ENCODE data around the gene RELA. TPM values are rescaled to one million over a fixed set of nuclear protein-coding genes. Genes with fewer than 3 reads are reported as not detected.
A peak's percentile ranks its signal among the peaks of the same experiment; 100 is the strongest.

RELA gene
- total RNA-seq, 1 donor from 2014 or later: 84.2 TPM

DNA sequence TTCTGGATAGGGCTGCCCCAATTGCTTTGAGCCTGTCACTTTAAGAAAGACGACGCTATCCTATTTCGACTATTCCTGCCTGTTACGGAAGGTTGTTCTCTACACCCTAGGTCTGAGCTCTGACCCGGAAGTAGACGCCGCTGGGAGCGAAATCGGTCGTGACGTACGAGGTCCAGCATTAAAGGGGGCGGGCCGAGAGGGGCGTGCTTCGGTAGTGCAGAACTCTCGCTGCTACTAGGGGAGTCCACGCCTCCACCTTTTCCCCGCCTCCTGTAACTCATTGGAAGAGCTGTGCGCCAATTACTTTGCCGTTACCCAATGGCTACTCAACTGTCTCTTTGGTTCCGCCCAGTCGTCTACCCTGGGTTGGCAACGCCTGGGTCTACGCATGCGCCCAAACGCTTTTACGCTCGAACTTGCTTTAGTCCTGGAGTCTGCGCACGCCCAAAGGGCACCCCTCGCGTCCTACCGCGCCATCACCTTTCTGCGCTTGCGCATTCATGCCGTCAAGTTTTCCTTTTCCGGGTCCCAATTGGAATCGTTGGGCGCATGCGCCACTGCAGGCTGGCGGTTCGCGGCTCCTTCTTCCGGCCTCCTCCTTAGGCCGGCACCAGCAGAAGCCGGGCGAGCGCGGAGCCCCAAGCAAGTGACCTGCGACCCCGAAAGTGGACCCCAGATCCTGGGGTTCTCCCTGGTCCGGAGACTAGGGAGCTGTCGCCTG is 47.3 kb downstream of the RELA start, which contains the start of gene PCNX3:
TSS of gene PCNX3 (plus strand) at position 548 of the 721 bp plus-strand sequence. CDS start 536 bp downstream, outside the sequence.
- DNase-seq (ENCODE audit: low spot score): peak; percentile 100

- no peak for DNase-seq (ENCODE audit: low spot score)
Measured at GRCh38 chr11:65613091-65613928, 49.4 kb downstream of the RELA start.

- DNase-seq (ENCODE audit: low spot score): no peak
Measured at GRCh38 chr11:65612691-65613090, 50.0 kb downstream of the RELA start.

DNA sequence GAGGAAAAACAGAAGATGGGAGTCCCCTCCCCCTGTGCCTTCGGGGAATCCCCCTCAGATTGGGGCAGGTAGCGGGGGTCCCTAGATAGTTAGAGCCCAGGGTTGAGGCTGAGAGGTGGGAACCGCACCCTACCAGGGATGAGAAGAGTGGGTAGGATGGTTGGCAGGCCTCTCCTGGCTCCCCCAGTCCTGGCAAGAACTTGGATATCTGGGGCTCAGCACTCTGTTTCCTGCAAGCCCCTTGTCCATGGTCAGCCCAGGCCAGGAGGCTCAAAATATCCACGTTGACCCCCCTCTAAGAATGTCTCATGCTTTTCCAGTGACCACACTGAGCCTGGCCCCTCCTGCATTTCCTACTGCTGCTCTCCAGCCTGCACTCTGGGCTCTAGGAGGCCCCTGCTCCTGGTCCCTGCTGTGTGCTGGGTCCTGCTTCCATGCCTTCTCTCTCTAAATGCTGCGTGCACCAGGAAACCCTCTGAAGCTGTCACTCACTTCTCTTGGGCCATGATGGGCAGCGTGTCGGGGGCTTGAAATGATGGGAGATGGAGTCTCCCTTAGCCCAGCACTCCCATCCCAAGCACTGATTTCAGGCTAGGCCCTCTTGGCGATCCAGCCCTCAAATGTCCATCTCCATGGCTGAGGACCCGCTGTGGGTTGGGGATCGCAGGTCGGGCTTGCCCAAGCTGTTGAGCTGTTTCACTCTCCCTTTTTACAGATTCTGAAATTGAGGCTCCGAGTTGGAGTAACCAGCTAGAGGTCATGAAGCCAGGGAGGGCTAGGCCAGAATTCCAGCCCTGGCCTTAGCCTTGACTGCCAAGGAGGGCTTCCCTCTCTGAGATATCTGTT is 50.7 kb downstream of the RELA start:
- no peak for DNase-seq (ENCODE audit: low spot score)

GRCh38 chr11:65611028-65611757 is 51.5 kb downstream of the RELA start:
- DNase-seq (ENCODE audit: low spot score): no peak

DNA sequence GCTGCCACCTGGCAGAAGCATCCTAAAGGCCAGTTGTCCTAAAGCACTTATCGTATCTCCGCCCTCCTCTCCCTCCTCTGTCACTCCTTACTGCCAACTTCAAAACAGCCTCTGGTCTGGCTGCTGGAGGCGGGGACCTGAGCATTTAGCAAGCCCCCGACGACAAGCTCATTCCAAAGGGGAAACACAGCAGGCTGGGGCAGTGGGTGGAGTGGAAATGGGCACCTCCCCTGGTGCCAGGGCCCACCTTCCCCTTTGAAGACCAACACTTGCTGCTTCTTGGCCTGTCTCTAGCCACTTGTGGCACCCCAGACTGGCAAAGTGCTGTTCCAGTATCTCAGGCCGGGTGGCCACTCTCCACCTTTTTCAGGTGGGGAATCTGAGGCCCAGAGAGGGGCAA is 52.3 kb downstream of the RELA start:
- no peak for DNase-seq (ENCODE audit: low spot score)

GRCh38 chr11:65609665-65610064 is 53.1 kb downstream of the RELA start:
- no peak for DNase-seq (ENCODE audit: low spot score)

GRCh38 chr11:65609229-65609628 is 53.5 kb downstream of the RELA start:
- no peak for DNase-seq (ENCODE audit: low spot score)

GRCh38 chr11:65607614-65608426 is 54.9 kb downstream of the RELA start:
- no peak for DNase-seq (ENCODE audit: low spot score)

DNA sequence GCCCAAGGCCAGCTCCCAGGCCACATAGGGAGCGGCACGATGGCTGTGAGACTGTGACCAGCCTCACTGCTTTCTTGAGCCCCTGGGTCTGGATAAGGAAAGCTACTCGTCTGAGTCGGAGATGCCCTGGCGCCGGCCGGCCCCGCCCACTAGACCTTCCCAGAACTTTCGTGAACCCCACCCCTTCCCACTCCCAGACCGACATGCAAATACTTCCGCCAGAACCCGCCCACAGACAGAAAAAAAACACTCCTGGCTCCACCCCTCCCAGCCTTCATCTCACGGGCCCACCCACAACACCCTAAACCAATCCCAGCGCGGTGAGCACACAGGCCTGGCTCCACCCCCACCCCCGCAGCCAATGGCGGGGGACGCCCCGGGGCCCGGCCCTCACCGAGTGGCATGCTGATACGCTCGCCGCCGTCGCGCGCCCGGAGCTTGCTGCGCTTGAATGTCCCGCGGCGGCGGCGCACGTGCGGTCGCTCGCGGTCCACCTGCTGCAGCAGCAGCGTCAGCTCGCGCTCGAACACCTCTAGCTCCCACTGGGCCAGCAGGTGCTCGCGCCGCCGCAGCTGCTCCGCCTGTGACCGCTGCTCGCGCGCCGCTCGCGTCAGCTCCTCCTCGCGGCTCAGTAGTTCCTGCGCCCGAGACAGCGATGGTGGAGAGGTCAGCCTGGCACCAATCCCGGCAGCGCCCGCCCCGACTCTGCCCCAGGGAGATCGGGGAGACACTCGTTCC is 55.7 kb downstream of the RELA start:
- peak; percentile 95 for DNase-seq (ENCODE audit: low spot score)

DNA sequence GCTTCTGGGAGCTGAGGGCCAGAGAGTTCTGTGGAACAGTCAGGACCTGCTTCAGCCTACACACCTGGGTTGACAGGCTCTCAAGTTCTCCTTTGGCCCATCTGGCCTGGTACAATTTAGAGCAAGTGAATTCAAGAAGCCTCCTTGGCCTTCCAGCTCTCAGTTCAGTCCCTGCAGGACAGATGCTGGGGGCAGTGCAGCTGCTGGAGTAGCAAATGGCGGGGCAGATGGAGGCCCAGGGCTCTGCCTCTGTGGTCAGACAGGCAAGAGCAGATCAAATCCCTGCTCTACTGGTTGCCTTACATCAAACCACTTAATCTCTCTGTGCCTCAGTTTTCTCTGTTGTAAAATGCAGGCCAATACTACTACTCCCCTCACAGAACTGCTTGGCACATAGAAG is 58.5 kb downstream of the RELA start:
- no peak for DNase-seq (ENCODE audit: low spot score)

Other genes with a start within 250 kb of the RELA start
- gene NEAT1, start 240.1 kb downstream of the RELA start, total RNA-seq: 1,012 TPM
- gene MALAT1, start 163.9 kb downstream of the RELA start, total RNA-seq: 9,267 TPM
- 90.1 TPM for gene SCYL1, start 137.8 kb downstream of the RELA start, total RNA-seq
- 257 TPM for gene LTBP3, start 104.6 kb downstream of the RELA start, total RNA-seq
- gene ZNRD2, start 92.4 kb downstream of the RELA start, total RNA-seq: 30.0 TPM
- 68.2 TPM for gene FAM89B, start 90.4 kb downstream of the RELA start, total RNA-seq
- 128 TPM for gene EHBP1L1, start 86.9 kb downstream of the RELA start, total RNA-seq
- gene KCNK7, start 67.1 kb downstream of the RELA start, total RNA-seq: 1.1 TPM
- gene MAP3K11, start 48.7 kb downstream of the RELA start, total RNA-seq: 85.6 TPM
- gene PCNX3, start 47.1 kb downstream of the RELA start, total RNA-seq: 52.5 TPM
- 74.7 TPM for gene SIPA1, start 24.8 kb downstream of the RELA start, total RNA-seq
- 74.7 TPM for gene KAT5, start 49.3 kb upstream of the RELA start, total RNA-seq
- gene RNASEH2C, start 57.9 kb upstream of the RELA start, total RNA-seq: 99.2 TPM
- gene AP5B1, start 118.1 kb upstream of the RELA start, total RNA-seq: 22.2 TPM
- 3.5 TPM for gene OVOL1, start 124.1 kb upstream of the RELA start, total RNA-seq
- gene SNX32, start 171.0 kb upstream of the RELA start, total RNA-seq: 1.4 TPM
- gene CFL1, start 195.3 kb upstream of the RELA start, total RNA-seq: 692 TPM
- gene MUS81, start 197.5 kb upstream of the RELA start, total RNA-seq: 63.1 TPM
- 86.5 TPM for gene EFEMP2, start 209.9 kb upstream of the RELA start, total RNA-seq
- gene CTSW, start 216.9 kb upstream of the RELA start, total RNA-seq: 2.7 TPM
- gene FIBP, start 225.6 kb upstream of the RELA start, total RNA-seq: 55.1 TPM
- 28.3 TPM for gene CCDC85B, start 227.8 kb upstream of the RELA start, total RNA-seq
- gene FOSL1, start 237.5 kb upstream of the RELA start, total RNA-seq: 1.2 TPM

Data from mucosa of gallbladder (tissue), 1 donor.